ENCODE results near the gene CHD6.

- TF ChIP-seq CTCF (optimal IDR thresholded peaks at IDR 0.05 in 1 of 3, IDR thresholded peaks at IDR 0.05 in 1 of 3, conservative IDR thresholded peaks at IDR 0.05 in 1 of 3; ENCODE audit: extremely low read depth in 1 of 3, insufficient read depth in 2 of 3, low read length in 3 of 3), result peak in 2 of 3 experiments; percentile 17 to 26
- TF ChIP-seq EZH2 (IDR thresholded peaks at IDR 0.05; ENCODE audit: low read length), result no peak
These were observed 237.5 kb downstream of the CHD6 start for GRCh38 chr20:41380551-41381193.

Measured in keratinocyte (primary cell).